Effector CD8-positive, alpha-beta T cell (primary cell): Measurements from ENCODE around the gene DHRS1.

ENCODE experiments used
- DNase-seq: peaks from one replicate; lab custom pipeline; 2025; lab: John Stamatoyannopoulos, UW

Gene DHRS1

GRCh38 chr14:24263848-24264247, 35.7 kb downstream of the DHRS1 start:
- no peak for DNase-seq

- DNase-seq: no peak
Observed at GRCh38 chr14:24262821-24263733, 36.5 kb downstream of the DHRS1 start, which contains the start of gene TGM1. TSS of gene TGM1 (minus strand) at chr14:24263177. CDS start at chr14:24262352, 825 bp downstream.

- no peak for DNase-seq
Observed at GRCh38 chr14:24261969-24262327, 37.6 kb downstream of the DHRS1 start.

- no peak for DNase-seq
Observed at GRCh38 chr14:24261256-24261968, 38.2 kb downstream of the DHRS1 start.

- DNase-seq: no peak
Observed at GRCh38 chr14:24260780-24261157, 38.8 kb downstream of the DHRS1 start.

- no peak for DNase-seq
Observed at GRCh38 chr14:24260026-24260779, 39.4 kb downstream of the DHRS1 start.

- DNase-seq: no peak
Observed at GRCh38 chr14:24259282-24260025, 40.1 kb downstream of the DHRS1 start.

- DNase-seq: no peak
Observed at GRCh38 chr14:24258548-24259265, 40.9 kb downstream of the DHRS1 start.

GRCh38 chr14:24258119-24258518, 41.5 kb downstream of the DHRS1 start:
- DNase-seq: no peak

GRCh38 chr14:24256960-24257359, 42.6 kb downstream of the DHRS1 start:
- DNase-seq: no peak

- no peak for DNase-seq
Observed at GRCh38 chr14:24255931-24256711, 43.5 kb downstream of the DHRS1 start.

- no peak for DNase-seq
Observed at GRCh38 chr14:24255438-24255837, 44.1 kb downstream of the DHRS1 start.

- no peak for DNase-seq
Observed at GRCh38 chr14:24254630-24255392, 44.8 kb downstream of the DHRS1 start.

- no peak for DNase-seq
Observed at GRCh38 chr14:24253936-24254335, 45.6 kb downstream of the DHRS1 start.

GRCh38 chr14:24252289-24253124, 47.1 kb downstream of the DHRS1 start:
- DNase-seq: no peak

- DNase-seq: no peak
Observed at GRCh38 chr14:24251880-24252288, 47.7 kb downstream of the DHRS1 start.

- no peak for DNase-seq
Observed at GRCh38 chr14:24250354-24250753, 49.2 kb downstream of the DHRS1 start.

- no peak for DNase-seq
Observed at GRCh38 chr14:24249230-24250021, 50.2 kb downstream of the DHRS1 start.
